ENCODE measurements around the gene TEX11.

TEX11 gene

GRCh38 chrX:70488856-70489255 lies 419.7 kb downstream of the TEX11 start:
- no peak for DNase-seq

- no peak for DNase-seq
Measured at GRCh38 chrX:70485466-70485865, 423.0 kb downstream of the TEX11 start.

- no peak for DNase-seq
Measured at GRCh38 chrX:70482300-70482699, 426.2 kb downstream of the TEX11 start.

GRCh38 chrX:70481471-70482270 lies 426.8 kb downstream of the TEX11 start:
- no peak for DNase-seq

GRCh38 chrX:70480660-70481018 lies 427.9 kb downstream of the TEX11 start:
- DNase-seq: no peak

GRCh38 chrX:70479922-70480659 lies 428.4 kb downstream of the TEX11 start:
- DNase-seq: no peak

- no peak for DNase-seq
Measured at GRCh38 chrX:70479247-70479921, 429.1 kb downstream of the TEX11 start.

Measured in RPMI8226 (cell line).